HG03095 (cell line): ENCODE data around the gene MYO10.
"Not testable (repeated sequence)": the region's sequence is repeated elsewhere in the genome, so short reads cannot be mapped to it uniquely, and the experiment has no call there.

Source experiments
- ATAC-seq: cut with Tn5 transposase; IDR thresholded peaks from one replicate; pipeline ENCODE4 v1.9.1; 2021; ENCODE audit warnings: moderate library complexity; ENCODE audit not compliant: unreplicated experiment

Gene MYO10

DNA sequence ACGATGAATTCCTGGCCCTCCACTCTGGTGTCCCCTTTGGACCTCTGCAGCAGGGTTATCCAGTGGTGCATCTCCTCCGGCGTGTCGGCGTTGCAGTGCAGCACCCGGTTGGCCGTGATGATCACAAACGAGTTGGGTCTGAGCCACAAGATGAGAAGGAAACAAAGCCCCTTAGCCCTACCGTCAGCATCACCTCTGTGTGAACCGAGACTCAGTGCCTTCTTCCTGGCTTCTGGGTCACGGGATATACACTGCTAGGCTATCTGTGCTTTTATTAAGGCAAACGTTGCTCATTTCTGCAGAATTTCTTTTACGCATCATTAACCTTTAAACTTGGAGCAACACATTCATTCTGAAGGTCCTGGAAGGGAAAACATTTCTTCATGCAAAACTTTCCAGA, 254.2 kb downstream of the MYO10 start:
- ATAC-seq: no peak

DNA sequence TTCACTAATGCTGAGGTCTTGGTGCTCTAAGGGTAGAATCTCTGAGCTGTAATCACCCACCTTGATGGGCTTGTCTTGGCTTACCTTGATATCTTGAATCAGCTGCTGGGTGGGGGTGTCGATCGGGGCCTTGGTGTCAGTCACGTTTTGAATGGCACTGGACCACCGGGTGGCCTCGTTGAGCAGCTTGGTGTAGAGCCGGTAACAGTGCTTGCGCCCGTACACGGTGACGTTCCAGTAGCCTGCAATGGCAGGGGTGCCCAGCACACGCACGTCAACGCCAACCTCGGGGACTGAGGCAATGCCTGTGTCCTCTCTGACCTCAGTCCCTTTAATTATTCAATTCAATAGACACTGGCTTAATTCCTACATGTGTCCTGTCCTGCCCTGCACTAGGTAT, 256.2 kb downstream of the MYO10 start:
- ATAC-seq: no peak

DNA sequence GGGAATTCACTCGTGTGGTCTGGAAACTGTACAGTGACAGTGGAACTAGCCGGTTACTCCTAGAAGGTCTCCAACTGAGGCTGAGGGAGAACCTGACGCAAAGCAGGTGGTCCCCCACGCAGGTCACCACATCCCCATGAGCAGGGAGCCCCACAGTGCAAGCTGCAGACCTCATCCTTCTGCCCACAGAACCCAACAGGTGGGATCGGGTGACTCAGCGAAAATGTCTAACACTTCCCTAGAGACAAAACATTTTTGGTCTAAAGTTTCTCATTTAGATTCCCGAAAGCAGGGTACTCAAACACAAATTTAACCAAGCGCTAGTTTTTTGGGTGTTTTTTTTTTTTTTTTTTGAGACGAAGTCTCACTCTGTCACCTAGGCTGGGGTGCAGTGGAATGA, 256.9 kb downstream of the MYO10 start:
- no peak for ATAC-seq

DNA sequence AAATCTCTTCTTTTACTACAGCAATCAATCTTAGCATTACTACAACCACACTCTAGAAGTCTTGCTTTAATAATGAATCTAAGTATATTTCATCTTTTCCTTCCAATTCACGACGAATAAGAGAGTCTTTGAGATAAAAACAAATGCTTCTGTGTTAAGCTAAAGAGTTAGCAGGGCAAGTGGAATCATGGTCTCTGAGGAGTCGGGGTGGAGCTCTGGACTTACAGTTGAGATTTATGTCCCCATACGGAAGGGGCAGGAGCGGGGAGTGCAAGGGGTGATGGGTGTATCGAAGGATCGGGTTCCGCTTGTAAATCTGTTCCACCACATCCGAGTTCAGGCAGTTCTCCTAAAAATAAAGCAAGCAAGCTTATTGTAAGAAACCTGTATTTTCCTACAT, 260.3 kb downstream of the MYO10 start:
- ATAC-seq: no peak

DNA sequence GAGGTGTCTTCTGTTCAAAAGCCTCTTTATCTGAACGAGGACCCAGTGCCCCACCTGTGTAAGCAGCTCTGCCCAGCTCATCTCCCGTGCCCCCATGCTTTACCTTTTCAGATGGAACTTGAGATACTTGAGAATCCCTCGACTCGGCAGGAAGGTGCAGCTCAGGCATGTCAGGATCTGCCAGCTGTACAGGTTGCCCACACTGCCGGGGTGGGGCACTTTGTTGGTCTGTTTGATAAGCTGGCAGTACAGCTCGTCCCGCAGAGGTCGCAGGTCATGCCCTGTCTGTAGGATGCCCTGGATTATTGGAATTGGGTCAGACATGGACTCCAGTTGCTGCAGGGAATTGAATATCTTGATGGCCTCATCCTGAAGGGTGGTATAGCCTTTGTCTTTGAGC, 261.3 kb downstream of the MYO10 start:
- no peak for ATAC-seq

DNA sequence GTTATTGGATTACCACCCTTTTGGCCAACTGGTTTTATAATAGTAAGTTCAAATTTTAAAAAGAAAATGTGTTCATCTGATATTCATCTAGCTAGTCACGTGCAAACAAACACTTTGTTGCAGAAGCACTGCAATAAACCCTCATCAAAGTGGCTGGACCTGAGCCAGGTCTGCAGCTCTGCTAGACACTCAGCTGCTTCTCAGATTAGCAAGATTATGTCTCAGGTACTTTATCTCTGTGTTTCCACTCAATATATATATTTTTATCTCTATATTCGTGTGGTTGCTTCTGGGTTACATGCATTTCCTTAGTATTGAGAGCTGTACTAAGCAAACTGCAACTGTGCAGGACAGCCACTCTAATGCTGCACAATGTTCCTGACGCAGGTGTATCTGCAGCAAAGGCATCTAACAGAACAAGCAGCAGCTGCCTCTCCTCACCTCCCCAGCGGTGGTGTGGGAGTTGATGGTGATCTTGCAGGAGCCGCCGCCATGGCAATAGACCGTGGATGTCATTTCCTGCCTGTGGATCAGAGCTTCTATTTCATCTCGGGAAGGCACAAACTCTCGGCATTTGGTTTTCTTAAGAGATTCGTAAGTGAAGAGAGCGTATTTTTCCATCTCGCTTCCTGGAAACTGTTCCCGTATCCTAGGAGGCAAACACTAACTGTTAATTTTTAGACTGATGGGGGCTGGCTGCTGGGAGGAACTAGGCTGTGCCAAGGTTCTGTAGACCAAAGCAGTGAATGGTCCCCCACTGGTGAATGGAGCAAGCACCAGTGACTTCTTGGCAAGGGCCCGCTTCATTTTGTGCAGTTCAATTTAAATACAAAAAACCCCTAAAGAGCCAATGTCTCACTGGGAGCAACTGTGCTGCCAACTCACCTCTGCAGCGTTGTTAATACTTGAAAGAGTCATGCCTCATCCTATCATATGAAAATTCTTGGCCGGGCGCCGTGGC, 262.6 kb downstream of the MYO10 start:
- no peak for ATAC-seq

DNA sequence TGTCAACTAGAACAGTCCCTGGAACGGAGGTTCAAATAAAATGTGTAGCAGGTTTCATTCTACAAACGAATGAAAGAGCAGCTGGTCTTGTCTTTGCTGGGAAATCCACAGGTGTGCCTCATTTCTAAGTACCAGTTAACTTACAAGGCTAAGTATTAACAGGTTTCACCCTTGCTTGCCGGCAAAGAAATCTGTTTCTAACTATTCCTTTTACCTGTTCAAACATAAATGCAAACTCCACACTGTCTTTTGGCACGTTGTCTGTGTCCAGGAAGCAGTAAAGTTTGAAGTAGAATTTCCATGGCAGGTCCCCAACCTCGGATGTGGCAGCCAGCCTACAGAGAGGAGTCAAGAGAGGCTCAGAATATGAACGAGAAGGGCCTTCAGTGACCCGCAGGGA, 264.9 kb downstream of the MYO10 start:
- no peak for ATAC-seq

DNA sequence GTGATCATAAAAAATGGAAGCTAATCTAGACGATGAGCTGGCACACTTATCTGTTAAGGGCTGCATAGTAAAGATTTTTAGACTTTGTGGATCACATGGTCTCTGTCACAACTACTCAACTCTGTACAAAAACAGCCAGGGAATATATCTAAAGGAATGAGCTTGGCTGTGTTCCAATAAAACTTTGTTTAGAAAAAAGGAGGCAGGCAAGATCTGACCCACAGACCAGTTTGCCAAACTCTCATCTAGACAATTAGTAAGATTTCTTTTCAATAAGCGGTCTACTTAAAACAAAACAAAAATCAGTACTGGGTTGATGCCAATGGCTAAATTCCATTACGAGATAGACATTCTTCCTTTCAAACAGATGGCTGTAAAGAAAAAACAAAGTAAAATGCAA, 266.3 kb downstream of the MYO10 start:
- ATAC-seq: no peak

DNA sequence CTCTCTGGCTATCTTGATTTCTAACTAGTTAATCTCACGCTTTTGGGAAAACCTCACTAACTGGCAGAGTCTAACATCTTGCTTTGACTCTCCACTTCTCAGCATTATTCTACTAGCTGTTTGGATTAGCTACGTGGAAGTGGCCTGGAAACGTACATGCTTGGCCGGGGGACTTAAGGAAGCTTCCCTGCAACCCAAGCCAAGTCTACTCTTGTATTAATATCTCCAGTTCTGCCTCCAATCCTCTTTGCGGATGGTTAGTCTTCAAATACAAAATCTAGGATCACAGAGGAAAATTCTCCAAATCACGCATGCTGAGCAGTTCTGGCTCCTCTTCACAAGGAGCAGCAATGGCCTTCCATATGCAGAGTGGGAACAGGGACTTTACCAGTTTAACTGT, 267.5 kb downstream of the MYO10 start:
- no peak for ATAC-seq

DNA sequence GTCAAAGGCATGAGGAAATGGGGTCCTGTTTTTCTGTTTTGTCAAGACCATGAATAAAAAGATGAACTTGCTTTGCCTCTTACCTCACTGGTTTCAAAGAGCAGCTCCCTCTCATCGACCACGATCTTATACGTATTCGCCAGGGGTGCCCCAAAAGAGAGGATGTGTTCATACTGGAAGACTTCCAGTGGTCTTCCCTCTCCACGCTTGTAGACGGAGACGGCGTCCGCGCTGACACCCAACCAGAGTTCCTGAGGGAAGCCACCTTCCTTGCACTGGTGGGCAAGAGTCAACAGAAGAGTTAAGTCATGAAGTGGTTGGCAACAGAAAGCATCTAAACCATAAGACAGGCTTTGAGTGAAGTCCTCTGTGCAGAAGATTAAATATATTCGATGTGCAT, 267.9 kb downstream of the MYO10 start:
- no peak for ATAC-seq

DNA sequence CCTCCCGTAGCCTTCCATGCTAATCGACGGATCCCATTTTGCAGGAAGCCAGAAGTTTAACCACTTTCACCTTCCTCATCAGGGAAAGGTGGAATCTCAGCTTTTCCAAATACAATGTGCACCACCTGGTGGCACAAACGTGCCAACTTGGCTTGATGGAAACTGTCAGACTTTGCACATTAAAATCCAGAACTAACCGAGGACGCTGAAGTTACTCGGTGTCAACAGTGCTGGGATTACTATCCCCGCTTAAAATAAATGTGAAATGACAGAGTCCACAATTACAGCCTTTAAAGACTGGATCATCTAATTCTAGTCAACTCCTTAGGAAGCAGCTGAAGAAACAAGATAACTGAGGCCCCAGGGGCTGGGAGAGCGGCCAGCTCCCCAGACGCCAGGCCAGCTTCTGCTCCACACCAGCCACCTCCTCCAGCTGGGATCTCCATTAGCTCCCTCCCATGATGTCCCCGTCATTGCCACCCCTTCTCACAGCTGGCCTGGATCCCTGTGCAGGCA, 269.1 kb downstream of the MYO10 start:
- ATAC-seq: no peak

DNA sequence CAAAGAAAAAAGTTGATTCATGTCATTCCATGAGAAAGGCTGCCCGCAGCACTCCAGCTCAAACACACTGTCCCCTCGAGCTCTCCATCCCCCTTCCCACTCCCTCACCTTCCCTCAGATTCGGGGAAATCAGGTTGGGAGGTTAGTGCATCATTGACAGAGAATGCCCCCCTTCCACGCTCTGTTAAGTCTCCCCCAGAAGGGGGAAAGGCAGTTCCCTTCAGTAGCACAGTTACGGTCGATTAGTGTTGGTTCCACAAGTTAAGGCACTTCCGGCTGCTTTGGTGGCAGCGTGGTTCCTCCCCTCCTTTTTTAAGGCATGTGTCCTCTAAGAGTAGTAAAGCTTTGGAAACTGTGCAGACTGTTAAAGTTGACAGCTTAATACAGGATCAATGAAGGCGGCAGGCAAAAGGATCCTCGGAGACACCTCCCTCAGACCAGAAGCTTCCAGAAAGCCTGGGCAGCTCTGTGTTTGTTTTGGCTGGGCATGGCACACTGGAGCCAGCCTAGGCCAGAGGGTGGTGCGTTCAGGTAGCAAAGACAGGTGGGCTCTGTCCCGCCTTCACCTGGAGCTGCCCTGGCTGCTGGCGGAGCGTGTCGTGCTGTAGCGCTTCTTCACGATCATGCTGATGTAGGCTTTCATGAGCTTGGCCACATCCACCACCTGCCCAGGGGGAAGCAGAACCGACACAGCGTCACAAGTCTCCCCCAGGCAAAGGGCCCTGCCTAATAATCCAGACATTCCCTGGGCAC, 269.8 kb downstream of the MYO10 start:
- ATAC-seq: no peak

DNA sequence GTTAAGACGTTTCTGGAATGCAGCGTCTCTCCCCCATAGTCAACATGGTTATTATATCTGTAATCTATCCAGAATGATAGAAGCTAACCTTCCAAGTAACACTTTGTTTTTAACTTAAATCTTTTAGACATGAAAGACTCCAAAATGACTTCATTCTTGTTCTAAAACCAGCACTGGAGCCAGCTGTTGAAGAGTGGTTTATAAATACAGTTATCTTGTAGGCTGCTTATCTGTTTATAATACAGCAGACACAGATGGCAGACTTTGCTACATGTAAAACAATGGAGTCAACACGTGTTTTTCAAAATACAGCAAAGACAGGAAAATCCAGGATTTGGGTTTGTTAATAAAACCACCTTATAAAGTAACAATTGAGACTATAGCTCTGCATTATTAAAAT, 270.5 kb downstream of the MYO10 start:
- ATAC-seq: no peak

DNA sequence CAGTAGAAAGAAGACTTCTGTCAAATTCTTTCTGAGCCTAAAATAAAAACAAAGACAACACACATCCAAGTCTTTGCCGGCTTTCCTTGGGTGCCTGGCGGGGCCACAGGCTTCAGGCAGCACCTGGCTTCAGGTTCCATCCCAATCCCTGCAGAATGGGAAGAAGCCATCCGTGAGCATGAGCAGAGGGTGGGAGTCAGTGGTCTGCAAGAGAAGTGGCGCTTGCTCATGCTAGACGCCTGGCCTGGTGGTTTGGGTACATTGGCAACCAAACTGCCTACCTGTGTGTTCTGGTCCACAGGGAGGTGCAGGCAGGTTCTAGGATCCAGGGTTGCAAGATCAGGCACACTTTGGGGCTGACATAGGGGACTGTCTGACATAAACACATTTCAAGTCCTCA, 271.7 kb downstream of the MYO10 start:
- no peak for ATAC-seq

DNA sequence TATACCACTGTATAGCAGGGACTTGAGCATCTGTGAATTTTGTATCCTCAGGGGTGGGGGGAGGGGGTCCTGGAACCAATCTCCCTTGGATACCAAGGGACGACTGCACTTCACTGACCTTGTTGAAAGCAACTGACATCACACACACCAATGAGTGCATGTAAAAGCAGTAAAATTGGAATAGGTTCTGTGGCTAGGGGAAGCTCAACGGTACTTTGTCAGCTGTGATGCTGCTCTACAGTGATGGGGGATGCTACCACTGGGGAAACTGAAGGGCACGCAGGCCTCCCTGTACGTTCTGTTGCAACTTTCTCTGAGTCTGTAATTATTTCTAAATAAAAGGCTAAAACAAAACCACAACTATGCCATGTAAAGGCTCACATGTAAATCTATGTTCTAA, 272.2 kb downstream of the MYO10 start:
- ATAC-seq: no peak

DNA sequence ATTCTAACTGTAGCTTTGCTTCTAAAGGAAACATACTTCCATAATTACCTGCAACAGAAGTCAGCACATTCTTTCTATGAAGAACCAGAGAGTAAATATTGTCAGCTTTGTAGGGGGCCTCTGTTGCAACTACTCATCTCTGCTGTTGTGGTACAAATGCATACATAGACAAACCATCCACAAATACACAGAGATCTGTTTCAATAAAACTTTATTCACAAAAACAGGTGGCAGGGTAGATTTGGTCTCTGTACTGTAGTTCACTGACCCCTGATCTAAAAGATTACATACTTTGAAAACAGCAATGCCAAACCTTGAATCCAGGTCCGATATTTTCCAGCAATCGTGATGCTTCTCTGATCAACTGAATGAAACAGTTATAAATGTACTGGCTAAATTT, 274.4 kb downstream of the MYO10 start:
- no peak for ATAC-seq

DNA sequence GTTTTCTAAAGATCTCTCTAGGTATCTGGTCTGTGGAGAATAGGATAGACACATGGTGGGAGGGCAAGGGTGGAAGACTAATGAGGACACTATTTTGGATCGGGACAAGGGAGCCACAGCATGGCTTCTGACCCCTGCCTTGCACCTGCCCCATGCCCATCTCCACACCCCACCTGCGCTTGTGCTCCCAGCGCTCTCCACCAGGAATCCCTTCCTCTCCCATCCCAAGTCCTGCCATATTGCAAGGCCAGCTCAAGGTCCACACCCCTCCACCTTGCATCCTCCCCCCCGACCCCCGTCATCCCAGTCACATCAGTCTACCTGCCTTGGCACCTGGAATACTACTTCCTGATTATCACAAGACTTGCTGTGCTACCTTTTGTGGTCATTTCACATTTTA, 275.1 kb downstream of the MYO10 start:
- ATAC-seq: no peak

DNA sequence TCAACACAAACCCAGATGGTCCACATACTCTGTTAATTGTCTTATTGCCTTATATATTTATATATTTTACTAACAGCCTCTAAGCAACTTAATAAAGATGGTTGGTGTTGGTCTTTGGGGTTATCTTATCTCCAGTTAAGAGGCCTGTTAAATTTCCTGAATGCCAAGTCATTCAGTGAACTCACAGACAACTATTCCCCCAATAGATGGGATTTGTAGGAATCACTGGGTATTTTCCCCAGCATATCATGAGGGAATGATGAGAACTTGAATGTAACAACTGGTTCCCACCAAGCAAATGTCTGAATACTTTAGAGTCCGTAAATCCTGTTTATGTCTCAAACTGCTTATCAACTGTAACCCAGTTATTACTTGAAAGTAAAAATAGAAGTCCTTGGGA, 276.6 kb downstream of the MYO10 start:
- no peak for ATAC-seq

DNA sequence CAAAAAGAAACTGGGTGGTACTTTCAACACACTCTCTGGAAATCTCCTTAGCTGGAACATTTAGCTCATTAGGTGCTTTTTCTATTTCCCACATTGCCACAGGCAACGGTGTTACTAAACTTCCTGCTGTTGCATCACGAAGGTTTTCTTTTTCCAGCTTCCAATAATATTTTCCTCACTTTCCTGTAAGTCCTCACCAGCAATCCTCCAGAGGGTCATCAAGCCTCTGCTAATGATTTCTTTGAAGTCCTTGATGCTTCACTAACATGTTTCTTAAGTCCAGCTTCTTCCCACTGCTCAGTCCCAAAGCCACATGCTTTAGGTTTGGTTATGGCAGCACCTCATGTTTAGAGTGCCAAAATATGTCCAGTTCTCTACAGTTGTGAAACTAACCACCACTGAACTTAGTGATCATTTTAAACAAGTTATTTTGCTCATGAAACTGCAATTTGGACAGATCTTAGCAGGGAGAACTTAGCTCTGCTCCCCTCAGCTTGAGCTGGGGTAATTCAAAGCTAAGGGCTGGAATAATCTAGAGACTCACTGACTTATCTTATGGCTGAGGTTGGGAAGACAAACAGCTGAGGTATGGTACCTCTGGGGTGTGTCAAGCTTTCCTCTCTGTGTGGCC, 279.4 kb downstream of the MYO10 start:
- no peak for ATAC-seq

DNA sequence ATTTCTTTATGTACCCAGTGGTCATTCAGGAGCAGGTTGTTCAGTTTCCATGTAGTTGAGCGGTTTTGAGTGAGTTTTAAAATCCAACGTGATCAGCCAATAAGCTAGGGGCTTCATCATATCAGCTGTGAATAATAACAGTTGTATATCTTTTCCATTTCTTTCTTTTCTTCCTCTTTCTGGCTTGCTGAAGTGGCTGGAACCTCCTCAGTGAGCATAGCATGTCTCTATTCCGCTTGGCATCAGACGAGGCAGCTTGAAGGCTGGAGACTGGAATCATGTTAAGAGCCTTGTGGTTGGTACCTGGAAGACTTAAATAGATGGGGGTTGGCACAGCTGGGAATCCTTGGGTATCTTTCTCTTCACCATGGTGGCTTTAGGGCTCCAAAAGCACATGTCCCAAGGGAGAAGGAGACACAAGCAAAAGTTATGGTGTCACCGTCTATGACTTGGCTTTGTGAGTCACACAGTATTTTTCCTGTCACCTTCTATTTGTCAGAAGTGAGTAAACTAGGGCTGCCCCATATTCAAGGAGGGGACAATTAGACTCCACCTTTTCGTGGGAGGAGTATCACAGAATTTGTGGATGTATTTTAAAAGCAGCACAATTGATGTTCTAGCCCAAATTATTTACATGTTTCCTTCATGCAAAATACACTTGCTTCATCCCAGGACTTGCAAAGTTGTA, 281.3 kb downstream of the MYO10 start:
- ATAC-seq: no peak

DNA sequence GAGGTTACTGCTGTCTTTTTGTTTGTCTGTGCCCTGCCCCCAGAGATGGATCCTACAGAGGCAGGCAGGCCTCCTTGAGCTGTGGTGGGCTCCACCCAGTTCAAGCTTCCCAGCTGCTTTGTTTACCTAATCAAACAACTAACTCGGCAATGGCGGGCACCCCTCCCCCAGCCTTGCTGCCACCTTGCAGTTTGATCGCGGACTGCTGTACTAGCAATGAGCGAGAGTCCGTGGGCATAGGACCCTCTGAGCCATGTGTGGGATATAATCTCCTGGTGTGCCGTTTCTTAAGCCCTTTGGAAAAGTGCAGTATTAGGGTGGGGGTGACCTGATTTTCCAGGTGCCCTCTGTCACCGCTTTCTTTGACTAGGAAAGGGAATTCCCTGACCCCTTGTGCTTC, 287.3 kb downstream of the MYO10 start:
- ATAC-seq: not testable (repeated sequence)
